ENCODE data around the gene CACNB1.
"Not testable (repeated sequence)": the region's sequence is repeated elsewhere in the genome, so short reads cannot be mapped to it uniquely, and the experiment has no call there.

CACNB1 gene

GRCh38 chr17:39173526-39174274 lies 23.8 kb downstream of the CACNB1 start:
- no peak for DNase-seq

DNA sequence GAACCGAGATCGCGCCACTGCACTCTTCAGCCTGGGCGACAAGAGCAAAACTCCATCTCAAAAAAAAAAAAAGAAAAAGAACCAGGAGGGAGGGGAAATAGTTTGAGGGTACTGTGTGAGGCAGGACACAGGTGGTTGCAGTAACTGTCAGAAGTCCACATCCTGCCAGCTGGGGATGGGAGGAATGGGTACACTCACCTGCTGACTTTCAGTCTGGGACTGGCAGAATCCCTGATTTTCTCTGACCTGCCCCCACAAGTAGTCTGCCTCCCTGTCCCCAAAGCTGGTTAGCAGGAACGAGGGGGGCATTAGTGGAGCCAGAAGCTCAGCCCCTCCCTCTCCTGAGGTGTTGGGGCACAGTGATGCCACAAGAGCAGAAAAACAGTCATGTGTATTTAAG lies 24.4 kb downstream of the CACNB1 start:
- DNase-seq, result no peak

- no peak for DNase-seq
Measured at GRCh38 chr17:39171933-39172332, 25.5 kb downstream of the CACNB1 start.

GRCh38 chr17:39170558-39170957 lies 26.9 kb downstream of the CACNB1 start:
- DNase-seq, result no peak

DNA sequence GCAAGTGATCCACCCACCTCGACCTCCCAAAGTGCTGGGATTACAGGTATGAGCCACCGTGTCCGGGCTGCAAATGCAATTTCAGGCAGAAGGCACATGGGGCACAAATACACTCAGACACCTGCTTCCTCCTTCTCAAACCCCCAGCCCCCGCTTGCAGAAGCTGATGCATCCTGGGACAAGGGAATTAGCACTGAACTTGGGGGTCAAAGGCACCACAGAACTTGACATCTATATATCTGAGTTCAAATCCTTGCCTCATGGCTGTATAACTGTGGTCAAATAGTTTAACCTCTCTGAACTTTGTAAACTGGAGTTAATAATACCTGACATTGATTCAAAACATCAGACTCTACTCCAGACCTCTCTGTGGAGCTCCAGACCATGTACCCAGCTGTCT lies 27.4 kb downstream of the CACNB1 start:
- DNase-seq, result no peak

DNA sequence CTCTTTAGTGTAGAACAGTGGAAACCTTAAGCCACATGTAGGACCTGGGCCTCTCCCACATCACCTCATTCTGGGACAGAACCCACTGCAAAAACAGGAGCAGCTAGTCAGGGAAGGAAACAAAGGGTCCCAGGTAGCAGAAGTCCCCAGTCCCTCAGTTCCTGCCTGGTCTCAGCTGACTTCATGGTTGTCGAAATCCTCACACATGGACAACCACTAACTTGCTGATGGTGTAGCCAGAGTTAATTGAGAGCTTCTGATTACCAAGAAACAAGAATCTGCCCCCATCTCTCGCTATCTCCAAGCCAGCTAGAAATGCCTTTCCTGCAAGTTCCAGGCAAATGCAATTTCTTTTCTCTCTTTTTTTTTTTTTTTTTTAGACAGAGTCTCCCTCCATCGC lies 28.0 kb downstream of the CACNB1 start:
- no peak for DNase-seq

DNA sequence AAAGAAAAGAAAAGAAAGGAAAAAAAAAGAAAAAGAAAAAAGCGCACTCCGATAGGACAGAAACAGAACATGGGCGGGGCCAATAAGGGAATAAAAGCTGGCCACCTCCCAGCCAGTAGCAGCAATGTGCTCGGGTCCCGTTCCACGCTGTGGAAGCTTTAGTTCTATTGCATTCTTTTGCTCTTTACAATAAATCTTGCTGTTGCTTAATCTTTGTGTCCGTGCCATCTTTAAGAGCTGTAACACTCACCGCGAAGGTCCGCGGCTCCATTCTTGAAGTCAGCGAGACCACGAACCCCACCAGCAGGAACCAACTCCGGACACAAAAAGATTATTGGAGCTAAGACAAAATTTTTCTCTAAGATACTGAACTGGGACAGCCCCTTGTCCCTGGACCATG lies 28.4 kb downstream of the CACNB1 start:
- no peak for DNase-seq

- not testable (repeated sequence) for DNase-seq
Measured at GRCh38 chr17:39168503-39168902, 29.0 kb downstream of the CACNB1 start.

- DNase-seq, result no peak
Measured at GRCh38 chr17:39167476-39167875, 30.0 kb downstream of the CACNB1 start.

- no peak for DNase-seq
Measured at GRCh38 chr17:39166437-39167335, 30.8 kb downstream of the CACNB1 start.

- no peak for DNase-seq
Measured at GRCh38 chr17:39165841-39166349, 31.6 kb downstream of the CACNB1 start, which contains the start of gene ARL5C. Gene ARL5C (minus strand): TSS chr17:39166161. CDS start chr17:39165760, 401 bp downstream.

- no peak for DNase-seq
Measured at GRCh38 chr17:39165178-39165840, 32.2 kb downstream of the CACNB1 start.

- peak in 1 of 2 experiments; percentile 30 for DNase-seq
Measured at GRCh38 chr17:39164675-39165143, 32.8 kb downstream of the CACNB1 start.

DNA sequence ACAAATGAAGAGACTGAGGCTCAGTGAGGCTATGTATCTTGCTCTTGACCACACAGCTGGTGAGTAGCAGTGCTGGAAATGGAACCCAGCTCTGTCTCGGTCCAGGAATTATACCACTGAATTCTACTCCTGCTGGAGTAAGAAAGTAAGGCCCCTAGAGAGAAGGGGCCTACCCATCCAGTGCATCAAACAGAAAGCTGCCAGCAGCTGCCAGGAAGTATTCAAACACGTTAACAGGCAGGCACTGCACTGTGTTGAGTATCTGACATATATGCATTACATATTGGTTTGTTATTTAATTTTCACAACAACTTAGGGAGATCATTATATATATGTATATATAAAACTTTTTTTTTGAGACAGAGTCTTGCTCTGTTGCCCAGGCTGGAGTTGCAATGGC lies 35.5 kb downstream of the CACNB1 start:
- DNase-seq, result no peak

DNA sequence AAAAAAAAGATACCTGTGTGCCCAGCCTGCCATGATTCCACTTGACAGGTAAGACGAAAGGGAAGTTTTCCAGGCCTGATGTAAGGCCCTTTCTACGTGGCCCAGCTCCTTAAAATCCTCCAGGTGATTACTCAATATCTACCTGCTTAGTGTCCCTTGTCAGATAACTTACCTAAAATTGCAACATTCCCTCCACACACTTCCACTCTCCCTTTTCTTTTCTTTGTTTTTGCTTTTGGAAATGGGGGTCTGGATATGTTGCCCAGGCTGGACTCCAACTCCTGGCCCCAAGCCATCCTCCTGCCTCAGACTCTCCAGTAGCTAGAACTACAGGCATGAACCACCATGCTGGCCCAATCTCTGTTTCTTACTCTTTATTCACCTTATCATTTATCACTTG lies 38.8 kb downstream of the CACNB1 start:
- no peak for DNase-seq

GRCh38 chr17:39156491-39156890 lies 41.0 kb downstream of the CACNB1 start:
- no peak for DNase-seq

- DNase-seq, result no peak
Measured at GRCh38 chr17:39155654-39156053, 41.8 kb downstream of the CACNB1 start.

DNA sequence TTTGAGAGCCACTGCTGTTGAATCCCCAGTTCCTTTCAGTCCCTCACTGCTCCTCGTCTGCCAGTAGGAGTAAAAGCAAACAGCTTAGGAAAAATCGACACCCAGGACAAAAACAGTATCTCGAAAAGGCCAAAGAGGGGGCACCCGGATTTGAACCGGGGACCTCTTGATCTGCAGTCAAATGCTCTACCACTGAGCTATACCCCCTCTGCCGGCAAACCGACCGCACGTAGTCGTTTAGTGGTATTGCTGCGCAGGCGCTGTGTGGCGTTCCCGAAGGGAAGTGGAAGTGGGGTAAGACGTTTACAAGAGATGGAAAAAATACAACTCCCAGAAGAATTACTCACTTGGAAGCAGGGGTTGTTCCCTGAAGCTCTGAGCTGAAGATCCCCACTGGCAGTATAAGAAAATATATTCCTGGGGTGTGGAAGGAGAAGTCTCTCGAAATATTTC lies 43.8 kb downstream of the CACNB1 start:
- DNase-seq, result peak; percentile 75 to 76

DNA sequence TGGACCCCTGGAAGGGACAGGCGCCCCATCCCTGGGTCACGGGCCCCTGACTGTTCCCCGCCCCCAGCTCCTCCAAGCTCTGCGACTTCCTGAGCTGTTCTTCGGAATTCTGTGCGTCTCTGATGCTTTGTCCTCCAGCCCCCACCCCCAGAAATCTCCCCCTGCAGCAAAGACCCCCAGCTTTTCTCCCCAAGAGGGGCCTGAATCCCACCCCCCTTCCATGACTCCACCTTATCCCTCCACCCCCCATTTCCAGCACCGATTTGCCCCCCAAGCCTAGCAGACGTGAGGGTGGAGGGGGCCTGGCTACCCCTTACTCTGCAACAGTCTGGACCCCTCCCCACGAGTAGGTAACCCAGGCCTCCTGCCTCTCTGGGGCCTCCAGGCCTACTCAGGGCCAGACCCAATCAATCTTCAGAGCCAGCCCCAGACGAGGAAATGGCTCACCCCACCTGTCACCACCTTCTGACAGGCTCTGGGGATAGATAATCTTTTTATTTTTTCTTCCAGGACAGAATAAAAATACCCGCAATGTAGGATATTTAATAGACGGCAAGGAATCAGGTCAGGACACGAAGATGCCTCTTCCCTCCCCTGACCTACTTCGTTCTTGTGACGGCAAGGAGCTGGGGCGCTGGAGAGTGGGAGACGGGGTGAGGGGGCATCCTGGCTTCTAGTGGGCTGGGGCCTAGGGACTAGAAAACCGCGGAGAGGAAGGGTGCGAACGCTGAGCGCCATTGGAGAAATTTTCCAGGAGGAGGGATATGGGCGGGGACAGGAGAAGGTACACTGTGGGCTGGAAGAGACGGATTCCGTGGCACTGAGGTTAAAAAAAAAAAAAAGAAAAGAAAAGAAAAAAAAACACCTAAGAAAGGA lies 45.3 kb downstream of the CACNB1 start:
- no peak for DNase-seq

GRCh38 chr17:39151150-39151942 lies 46.1 kb downstream of the CACNB1 start, which contains the start of gene PLXDC1:
Gene PLXDC1 (minus strand): TSS chr17:39151637. CDS start chr17:39151437, 200 bp downstream.
- DNase-seq, result no peak

- DNase-seq, result no peak
Measured at GRCh38 chr17:39150795-39151149, 46.7 kb downstream of the CACNB1 start.
